ENCODE data around the gene ULK3.

ULK3 gene

DNA sequence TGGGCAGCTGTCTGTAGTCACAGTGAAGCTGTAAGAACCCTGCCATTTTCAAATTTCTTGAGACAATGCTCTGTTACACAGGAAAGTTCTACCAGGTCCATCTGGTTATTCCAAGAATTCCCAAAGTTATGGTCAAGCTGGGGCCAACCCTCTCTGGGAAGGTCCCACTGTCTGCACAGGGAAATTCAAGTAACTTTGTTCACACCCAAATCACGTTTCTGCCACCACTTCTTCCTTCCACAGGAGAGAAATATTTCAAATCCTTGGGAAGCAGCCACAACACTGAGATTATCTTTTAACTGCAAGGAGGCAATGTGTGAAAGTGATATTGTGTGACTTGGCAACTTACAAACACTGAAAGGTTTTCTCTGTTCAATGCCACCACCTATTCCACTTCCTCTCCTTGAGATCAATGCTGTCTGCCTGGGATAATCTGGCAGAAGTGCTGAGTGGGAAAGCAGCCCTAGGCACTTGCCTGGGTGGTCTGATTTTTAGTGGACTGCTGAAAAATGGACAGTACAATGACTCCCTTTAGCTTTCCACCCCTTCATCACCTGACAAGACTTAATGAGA is 24.6 kb upstream of the ULK3 start:
- DNase-seq, result no peak

DNA sequence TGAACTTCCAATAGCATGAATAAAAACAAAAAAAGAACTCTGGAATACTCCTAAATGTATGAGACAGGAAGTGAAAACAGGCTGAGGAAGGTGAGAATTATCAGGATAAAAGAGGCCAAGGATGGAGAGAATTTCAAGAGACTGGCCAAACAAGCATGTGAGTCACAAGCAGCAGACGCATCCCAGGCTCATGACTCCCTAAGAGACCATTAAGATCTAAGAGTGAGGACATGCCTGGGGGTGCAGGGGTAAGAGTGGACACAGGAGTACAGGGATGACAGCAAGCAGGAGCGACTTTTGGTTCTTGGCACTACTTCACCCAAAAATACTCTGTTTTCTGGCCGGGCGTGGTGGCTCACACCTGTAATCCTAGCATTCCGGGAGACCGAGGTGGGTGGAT is 23.1 kb upstream of the ULK3 start:
- no peak for DNase-seq

DNA sequence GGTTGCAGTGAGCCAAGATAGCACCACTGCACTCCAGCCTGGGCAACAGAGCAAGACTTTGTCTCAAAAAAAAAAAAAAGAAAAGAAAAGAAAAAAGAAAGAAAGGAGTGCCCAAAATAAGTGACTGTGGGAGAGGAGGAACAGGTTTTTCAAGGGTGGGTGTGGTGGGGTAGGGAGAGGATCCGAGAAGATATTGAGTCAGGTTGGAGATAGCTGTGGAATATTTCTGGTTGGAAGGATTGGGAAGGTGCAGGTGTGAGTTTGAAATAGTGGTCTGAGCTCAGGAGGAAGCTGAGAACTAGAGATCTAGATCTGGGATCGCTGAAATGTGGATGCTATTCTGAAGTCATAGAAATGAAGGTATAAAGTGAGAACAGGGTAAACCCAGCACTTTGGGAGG is 22.4 kb upstream of the ULK3 start:
- DNase-seq, result no peak

DNA sequence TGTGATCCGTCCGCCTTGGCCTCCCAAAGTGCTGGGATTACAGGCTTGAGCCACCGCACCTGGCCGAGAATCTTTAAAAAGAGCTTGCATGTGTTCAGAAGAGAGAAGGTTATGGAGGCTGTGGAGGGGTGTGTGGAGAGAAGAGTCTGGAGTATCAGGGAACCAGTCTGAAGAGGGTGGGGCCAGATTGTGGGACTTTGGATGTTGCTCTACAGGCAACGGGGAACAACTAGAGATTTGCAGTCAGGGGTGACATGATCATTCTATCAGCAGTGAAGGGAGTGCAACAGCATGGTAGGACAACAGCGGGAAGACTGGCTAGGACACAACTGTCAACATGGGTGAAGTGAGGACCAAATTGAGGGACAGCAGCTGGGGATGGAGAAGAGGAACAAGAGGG is 21.3 kb upstream of the ULK3 start:
- DNase-seq, result no peak

DNA sequence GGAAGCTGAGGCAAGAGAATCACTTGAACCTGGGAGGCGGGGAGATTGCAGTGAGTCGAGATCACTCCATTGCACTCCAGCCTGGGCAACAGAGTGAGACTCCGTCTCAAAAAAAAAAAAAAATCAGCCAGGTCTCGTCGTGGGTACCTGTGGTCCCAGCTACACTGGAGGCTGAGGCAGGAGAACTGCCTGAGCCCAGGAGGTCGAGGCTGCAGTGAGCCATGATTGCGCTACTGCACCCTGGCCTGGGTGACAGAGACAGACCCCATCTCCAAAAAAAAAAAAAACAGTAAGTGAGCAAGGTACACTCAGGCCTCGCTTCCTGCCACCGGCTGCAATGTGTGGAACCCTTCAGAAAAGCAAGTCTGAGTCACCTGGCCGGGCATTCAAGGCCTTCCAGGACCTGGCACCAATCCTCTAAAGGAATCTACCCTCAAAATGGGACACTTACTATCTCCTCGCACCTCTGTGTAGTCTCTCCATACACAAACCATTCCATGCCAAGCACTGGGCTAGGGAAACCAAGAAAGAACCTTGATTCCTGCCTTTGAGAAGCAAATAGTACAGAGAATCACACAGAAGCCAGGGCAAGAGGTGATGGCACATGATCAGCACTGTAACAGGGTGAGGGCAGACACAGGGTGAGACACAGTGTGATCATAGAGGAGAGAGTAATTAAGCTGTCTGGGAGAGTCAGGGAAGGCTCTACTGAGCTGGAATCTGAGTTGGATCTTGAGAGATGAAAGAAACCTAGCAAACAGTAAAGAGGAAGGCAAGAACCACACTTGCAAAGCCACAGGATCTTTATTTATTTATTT is 20.5 kb upstream of the ULK3 start:
- no peak for DNase-seq

DNA sequence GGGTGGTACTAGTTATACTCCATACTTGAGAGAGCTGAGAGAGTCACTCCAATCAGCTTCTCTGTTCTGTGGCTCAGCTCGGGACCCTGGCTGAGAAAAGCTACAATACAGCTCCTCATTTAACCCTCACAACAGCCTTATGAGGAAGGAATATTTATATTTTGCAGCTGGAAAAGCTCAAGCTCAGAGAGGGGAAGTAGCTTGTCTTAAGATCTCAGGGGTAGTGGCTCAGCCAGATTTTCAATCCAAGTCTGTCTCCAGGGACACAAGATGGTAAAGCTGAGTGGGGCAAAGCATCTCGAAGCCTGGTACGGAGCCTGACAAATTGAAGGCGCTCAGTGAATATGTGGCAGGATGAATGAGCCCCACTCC is 15.4 kb upstream of the ULK3 start:
- DNase-seq, result no peak

DNA sequence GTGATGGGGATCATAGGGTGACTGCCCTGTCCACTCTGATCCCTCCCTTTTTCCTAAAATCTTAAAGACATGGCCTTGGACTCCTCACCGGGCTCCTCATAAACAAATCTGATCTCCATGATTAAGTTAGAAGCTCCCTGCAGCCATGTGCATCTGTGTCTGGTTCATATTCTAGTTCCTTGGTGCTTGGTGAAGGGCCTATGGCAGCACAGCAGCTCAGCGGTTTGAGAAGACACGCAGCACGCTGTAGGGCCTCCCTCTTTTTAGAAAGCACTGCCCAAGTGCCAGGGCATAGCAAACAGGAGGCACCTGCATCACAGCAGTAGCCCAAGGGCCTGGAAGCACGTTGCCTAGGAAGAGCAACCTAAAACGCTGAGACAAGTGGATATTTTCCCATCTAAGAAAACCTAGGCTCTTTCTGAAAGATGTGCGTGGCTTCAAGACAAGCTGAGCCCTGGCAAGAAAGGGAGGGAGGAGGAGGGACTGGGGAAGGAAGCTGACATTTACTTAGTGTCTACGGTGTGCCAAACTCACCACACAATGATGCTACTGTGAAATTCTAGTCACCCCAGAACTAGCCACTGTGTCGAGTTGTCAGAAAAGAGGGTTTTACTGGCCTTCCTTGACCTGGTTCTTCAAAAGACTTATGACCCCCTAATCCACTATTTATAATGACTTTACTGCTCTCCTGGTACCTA is 14.9 kb upstream of the ULK3 start:
- DNase-seq, result no peak

DNA sequence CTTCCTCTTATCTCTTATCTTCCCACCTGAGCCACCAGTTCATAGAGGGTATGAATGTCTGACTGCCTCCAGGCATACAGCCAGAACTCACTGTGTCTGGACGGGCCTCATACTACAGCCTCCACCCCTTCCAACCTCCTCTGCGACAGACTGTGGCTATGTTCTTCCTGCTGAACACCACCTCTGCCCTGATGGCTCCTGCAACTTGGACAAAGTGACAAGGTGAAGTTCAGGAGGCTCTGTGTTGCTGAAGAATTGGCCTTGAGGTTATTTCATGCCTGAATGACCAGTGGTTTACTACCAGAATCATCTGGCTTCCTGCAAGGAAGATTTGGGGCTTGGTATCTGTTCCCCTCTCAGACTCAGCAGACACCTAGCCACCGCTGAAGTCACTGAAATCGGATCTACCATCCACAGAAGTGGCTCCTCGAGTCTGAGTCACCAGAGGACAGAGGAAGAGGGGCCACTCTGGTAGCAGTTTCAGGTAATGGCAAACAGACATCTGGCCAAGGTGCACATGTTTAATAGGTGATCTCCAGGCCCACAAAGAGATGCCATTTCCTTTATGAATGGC is 14.2 kb upstream of the ULK3 start:
- DNase-seq, result no peak

DNA sequence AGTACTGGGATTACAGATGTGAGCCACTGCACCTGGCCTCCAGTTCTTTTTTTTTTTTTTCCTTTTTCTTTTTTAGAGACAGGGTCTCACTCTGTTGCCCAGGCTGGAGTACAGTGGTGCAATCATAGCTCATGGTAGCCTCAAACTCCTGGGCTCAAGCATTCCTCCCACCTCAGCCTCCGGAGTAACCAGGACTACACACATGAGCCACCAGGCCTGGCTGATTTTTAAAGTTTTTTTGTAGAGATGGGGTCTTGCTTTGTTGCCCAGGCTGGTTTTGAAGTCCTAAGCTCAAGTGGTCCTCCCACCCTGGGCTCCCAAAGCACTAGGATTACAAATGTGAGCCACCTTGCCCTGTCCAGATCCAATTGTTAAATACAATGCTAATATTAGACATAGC is 13.6 kb upstream of the ULK3 start:
- no peak for DNase-seq

DNA sequence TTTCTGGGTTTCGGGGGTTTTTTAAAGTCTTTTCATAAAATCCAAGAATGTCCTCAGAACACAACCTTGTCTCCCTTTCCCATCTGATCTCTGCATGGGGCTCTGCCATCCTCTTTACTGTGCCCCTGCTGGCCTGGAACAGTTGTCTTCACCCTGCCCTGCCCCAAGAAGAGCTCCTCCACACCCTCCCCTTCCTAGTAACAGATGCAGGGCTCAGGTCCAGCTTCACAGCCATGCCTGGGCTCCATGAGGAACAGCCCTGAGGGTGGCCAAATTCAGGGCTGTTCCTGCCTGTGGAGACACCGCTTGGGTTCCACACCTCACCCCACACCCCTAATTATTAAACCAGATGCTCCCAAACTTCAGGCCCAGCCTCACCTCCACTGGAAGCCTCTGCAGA is 12.9 kb upstream of the ULK3 start:
- no peak for DNase-seq

DNA sequence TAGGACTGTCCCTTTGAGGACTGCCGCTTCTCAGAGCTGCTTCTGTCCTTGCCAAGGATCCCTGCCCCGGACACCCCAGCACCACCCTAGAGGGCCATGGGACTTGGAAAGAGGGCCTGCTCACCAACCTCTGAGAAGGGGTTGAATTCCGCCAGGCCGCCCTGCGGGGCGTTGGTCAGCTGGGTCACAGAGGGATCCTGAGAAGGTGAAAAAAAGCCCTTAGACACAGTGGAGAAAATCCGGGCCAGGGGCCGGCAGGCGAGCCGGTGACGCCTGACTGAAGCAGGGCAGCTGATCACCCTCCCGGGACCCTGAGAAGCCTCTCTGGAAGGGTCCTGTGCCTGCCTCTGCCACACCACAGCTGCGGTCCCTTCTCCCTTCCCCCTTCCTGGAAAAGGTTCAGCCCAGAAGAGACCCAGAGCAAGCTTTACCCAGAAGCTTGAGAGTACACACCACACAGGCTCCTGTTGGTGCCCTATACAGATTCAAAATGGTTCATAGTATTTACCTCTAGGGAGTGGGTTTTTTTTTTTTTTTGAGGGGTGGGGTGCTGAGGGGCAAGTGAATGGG is 11.6 kb upstream of the ULK3 start:
- DNase-seq, result no peak

DNA sequence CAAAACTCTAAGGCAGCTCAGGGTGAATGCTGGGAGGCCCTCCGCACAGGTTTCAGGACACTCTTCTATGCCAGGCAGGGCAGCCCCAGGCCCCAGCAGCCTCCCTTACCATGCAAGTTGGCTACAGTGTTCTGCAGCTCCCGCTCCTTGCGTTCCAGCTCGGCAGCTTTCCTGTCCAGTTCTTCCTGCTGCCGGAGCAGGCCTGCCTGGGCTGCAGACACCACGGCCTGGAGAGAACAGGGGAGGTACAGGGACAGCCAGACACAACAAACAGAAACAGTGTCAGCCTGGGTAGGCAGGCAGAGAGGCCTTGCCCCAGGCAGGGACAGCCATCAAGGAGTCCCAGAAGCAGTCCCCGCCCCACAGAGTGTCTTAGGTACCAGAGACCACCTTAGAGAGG is 9.0 kb upstream of the ULK3 start:
- DNase-seq, result no peak

DNA sequence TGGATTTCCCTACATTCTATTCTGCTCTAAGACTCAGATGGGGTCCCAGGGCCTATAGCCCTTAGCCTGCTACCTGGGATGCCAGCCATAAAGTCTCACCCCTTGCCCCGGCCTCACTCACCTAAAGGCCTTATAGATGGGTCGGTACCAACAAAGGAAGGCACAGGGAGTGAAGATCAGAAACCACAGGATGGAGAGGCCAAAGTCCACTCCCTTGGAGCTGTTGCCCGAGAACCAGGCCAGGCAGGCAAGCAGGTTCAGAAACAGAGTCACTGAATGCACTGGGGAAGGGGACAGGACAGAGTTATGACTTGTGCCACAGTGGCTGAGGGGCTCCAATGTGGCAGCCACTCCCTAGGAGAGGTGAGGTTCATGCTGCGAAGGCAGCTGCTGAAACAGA is 7.4 kb upstream of the ULK3 start:
- DNase-seq, result no peak

DNA sequence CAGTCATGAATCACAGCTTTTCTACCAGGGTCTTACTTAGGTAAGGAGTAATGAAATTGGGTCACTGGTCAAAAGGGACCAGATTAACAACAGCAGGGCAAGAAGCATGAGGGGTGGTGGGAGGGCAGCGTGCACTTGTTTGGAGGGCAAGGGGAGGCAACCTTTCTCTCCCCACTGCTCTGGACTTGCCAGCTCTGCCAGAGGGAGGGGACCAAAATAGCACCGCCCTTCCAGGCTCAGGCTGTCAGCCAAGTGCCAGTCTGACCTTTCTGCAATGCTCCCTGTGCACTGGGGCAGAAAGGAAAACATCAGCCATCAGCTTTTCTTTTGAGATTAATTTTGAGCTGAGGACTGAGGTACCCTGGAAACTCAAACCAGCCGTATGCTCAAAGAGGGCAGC is 4.5 kb upstream of the ULK3 start:
- no peak for DNase-seq

DNA sequence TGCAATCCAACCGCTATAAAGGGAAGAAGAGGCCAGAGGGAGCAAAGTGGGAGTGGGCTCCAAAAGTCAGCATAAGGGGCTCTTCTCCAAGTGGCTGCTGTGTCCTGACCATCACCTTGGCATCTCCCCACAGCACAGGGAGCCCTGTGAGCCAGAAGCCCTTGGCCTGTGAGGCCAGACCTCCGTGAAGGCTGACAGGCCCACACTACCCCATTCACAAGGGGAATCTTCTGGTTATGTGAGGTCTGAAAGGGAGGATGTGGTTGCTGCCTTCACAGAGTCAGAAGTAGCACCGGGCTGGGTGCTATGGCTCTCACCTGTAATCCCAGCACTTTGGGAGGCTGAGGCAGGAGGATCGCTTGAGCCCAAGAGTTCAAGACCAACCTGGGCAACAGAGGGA is 2.6 kb upstream of the ULK3 start:
- no peak for DNase-seq

DNA sequence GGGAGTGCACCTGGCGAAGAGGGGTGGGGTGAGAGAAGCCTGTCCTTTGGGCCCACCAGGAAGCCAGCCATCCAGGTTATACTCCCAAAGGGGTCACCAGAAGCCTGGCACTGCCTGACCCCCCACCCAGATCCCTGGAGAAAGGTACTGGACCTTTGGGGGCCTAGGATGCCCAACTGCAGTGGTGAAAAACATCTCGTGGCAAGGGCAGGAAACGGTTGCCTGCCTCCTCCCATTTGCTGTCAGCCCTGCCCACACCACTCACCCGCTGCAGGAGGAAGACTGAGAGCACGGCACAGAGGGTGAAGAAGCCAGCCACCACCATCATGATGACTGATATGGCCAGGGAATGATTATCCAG is 2.2 kb upstream of the ULK3 start:
- peak; percentile 34 for DNase-seq

DNA sequence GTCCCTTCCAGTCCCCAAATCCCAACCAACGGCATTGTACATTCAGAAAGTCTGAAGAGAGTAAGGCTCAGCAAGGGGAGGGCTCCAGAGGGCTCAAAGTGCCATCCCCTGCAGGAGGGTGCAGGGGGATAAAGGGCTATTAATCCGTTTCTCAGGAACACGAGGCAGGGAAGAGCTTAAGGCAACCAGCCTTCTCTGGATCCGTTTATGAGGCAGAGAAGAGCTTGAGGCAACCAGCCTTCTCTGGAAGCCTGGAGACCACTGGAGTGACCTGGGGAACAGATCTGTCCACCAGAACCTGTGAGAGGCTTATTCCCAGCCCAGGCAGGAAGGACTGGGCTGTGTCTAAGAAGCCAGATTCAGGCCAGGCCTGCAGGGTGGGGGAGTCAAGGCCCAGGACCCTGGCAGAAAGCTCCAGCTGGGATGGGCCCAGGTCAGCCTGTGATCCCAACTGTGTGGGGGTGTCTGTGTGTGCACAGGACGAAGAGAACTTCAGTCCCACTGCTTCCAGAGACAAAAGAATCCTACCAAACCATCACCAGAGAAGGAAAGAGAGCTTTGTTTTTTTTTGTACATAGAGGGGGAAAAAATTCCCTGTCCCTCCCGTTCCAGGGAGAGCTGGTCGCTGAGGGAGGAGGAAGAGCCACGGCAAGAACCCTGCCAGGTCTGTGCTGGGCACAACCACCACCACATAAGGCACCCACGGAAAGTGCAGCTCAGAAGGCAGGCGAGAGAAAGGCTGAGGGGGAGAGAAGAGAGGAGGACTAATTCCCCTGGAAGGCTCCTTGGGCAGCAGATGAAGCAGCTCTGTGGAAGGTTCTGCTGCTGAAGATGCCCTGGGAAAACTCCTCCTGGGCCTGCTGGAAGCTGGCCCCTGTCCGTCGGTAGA is 1.6 kb upstream of the ULK3 start:
- DNase-seq, result no peak

DNA sequence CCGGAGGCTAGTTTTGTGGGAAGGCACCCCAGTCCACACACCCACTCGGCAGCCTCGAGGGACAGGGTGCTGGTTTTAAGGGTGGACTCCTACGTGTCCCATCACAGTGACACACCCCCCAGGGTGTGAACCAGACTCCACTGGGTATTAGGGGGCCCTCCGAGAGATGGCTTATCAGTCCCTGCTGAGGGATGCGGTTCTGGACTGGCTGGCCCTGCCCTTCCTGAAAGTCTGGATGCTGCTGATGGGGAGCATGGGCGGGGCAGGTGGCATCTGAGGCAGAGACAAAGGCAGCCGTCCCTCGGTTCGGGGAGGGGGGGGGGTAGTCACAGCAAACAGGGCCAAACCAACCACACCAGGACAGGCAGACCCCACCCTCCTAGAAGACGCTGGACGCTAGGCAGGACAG is 939 bp upstream of the ULK3 start:
- no peak for DNase-seq

DNA sequence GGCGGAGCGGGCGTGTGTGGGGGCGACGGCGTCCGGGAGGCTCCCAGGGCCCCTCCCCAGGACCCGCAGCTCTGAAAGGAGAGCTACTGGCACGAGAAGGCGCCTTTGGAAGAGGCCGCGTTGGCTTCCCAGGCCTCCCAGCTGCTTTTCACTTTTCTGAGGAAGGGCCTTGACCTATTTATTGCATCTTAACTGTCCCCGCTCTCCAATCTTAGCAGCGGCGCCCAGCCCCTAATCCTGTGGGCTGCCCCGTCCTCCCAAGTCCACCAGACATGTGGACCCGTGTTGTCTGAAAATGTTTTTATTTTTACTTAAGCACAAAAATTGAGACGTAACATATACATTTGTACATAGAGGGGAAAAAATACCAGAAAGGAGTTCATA is 481 bp upstream of the ULK3 start:
- DNase-seq, result no peak

DNA sequence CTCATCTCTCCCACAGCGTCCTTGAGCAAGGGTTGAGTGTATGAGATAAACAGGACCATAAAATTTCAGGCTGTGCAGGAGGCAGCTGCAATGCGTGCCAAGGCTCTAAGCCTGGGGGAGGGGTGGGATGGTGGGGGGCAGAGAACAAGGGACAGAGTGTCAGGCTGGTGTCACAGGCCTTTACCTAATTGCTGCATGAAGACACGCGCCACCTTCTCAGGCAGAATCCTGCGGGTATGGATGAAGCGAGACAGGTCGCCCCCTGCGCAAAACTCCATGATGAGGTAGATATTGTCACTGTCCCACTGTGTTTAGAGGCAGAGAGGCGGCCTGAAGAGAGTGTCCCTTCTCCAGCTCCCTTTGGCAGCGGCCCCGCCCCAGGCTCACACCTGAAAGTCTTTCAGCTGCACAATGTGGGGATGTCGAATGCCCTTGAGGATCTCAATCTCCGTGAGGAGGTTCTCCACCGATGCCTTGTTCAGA is 1.0 kb downstream of the ULK3 start:
- no peak for DNase-seq

DNA sequence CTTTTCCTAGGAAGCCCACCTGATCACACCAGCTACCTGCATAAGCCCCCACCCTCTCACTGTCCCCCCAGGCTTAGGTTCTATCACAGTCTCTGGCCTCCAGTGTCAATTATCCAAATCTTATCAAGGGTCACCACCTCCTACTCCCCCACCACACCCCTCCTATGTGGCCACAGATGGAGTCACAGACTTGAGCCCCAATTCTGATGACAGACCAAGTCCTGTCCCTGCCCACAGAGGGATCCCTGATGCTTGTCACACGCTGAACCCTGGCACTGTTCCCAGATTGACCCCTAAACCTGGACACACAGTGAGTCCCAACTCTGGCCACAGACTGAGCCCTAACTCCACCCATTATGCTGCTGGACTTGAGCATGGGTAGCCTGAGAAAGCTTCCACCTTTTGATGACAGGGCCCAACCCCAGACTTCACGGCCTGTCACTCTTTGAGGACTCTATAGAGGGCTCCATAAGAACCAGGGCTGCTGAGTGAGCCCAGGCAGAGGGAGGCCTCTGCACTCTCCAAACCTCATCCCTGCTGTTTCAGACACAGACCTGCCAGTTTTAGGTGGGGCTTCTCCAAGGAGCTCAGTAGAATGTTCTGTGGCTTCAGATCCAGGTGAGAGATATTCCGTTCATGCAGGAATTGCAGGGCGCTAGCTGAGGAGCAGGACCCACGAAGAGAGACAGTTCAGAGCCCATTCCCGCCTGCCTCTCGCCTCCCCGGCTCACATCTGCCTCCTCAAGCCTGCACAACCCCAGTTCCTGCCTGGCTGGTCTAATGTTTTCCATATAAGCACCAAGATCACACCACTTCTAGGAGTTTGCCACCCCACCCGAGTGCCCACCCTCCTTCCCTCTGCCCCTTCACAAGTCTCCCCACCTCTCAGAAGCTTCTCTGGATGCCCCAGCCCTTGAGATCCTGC is 1.8 kb downstream of the ULK3 start:
- DNase-seq, result no peak
